ENCODE data around the gene CT47C1.

The CT47C1 gene

DNA sequence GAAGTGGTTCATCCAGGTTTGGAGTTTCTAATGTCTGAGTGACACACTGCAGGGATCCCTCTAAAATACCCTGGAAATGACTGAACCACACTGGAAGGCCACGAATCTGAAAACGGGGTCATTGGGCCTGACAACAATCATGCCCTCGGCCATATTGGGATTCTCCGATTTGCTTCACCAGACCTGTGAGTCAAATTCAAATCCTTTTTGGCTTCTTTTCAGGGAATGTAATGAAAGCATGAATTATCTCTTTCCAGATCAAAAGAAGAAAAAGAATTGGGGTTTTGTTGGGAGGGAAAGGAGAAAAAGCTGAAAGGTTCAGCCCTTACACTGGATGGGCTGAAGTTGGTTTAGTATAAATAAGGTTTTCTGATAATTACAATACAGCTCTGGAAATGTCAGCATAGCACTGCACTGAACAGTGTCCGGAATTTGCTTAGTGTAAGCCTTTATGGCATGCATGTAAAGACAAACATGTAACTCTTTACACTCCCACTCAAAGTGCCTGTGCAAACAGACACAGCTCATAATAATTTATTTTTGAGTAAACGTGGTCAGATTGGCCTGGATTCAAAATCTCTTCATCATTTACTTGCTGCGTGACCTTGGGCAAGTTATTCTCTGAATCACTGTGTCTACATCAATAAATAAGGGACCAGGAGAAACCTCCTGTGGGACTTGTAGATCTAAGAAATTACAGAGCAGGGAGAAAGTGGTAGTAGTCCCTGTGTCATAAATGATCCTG lies 21.4 kb downstream of the CT47C1 start:
- no peaks in the 10 kb centered on the region for H3K36me3 Mint-ChIP-seq (ENCODE audit: low read depth)
- intact Hi-C loops (cut with micrococcal nuclease), result no loop called here
- H3K4me3 Mint-ChIP-seq, result no peak overlapping the region
- H3K27me3 Mint-ChIP-seq, result peaks cover 7% of the 10 kb centered on the region
- H3K27ac Mint-ChIP-seq, result no peak overlapping the region
- H3K9me3 Mint-ChIP-seq, result no peaks in the 10 kb centered on the region
- H3K4me1 Mint-ChIP-seq (ENCODE audit: low read depth), result peaks cover 11% of the 10 kb centered on the region

DNA sequence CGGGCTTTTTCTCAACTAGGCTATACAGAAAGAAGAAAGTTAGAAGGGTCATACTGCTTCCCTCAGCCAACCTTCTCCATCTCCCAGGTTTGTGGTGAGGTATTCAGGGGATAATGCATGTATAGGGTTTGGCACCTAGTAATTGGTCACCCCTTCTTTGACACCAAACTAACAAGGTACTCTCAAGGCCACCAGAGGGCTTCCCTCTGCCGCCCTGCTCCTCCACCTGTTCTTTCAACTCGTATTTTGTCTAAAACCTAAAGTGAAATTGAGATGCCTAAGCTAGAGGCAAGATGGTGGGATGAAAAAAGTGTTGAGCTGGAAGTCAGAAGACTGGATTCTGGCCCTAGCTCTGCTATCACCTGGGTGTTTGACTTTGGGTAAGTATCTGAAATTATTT lies 22.0 kb downstream of the CT47C1 start:
- intact Hi-C loops (cut with micrococcal nuclease), result no loop called here
- H3K27me3 Mint-ChIP-seq, result peaks cover 7% of the 10 kb centered on the region
- H3K27ac Mint-ChIP-seq, result no peak overlapping the region
- no peak overlapping the region for H3K4me3 Mint-ChIP-seq
- no peaks in the 10 kb centered on the region for H3K9me3 Mint-ChIP-seq
- peaks cover 5% of the 10 kb centered on the region for H3K4me1 Mint-ChIP-seq (ENCODE audit: low read depth)
- H3K36me3 Mint-ChIP-seq (ENCODE audit: low read depth), result no peaks in the 10 kb centered on the region

DNA sequence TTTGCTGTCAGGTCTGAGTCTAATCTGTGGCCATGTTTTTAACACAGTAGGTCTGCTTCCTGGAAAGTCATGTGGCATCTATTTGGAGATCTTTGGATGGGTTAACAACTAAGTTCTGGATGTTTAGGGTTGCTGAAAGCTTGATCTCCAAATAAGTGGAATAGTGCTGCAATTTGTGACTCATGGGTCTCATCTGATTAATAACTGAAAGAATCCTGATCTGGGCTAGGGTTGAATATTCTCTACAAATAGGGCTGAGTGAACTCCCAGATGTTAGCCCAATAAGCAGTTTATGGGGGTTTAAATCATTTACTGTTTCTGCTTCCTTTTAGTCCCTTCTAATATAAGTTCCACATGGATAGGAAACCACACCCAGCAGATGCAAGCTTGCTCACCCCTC lies 23.1 kb downstream of the CT47C1 start:
- Mint-ChIP-seq H3K27ac (no peak overlapping the region), H3K4me1 (ENCODE audit: low read depth) (peaks cover 5% of the 10 kb centered on the region), H3K9me3 (no peaks in the 10 kb centered on the region), H3K4me3 (no peak overlapping the region), H3K36me3 (ENCODE audit: low read depth) (no peaks in the 10 kb centered on the region), H3K27me3 (peaks cover 7% of the 10 kb centered on the region)
- intact Hi-C loops (cut with micrococcal nuclease), result no loop called here

DNA sequence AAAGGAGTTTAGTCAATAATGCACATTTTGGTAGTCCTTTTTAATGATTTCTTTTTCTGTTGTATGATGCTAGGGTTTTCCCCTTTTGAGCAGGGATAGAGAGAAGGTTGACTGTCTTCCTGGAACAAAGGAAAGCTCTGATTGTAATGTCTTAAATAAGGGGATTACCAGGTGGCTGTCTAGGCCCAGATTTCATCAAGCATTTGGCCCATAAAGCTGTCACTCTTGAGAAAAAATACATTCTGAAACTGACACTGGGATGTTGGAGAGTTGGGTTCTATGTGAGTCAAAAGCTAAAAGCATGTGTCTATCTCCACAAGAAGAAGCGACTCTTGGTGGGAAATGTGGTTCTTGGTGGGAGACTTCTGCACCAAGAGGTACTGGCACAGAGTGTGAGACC lies 28.4 kb downstream of the CT47C1 start:
- intact Hi-C loops (cut with micrococcal nuclease), result no loop called here
- H3K4me1 Mint-ChIP-seq (ENCODE audit: low read depth), result peaks cover 4% of the 10 kb centered on the region
- no peaks in the 10 kb centered on the region for H3K36me3 Mint-ChIP-seq (ENCODE audit: low read depth)
- H3K4me3 Mint-ChIP-seq, result no peak overlapping the region
- H3K27me3 Mint-ChIP-seq, result peaks cover 7% of the 10 kb centered on the region
- no peaks in the 10 kb centered on the region for H3K9me3 Mint-ChIP-seq
- H3K27ac Mint-ChIP-seq, result no peak overlapping the region

DNA sequence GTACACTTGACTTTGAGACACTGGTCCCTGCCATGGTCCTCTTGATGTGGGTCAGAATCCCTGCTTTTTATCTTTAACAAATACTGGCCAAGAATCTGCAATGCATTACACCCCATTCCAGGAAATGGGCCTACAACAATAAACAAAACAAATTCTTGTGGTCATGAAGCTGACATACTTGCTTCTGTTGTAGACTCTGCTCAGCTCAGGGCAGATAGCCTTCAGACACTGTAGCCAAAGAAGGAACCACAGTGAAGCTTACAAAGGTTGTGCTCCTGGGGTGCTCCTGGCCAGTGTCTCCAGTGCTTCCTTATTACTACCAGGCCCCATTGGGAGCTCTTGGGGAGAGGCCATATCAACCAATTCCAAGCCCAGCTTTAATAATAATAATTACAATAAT lies 33.0 kb downstream of the CT47C1 start:
- Mint-ChIP-seq H3K27ac (no peak overlapping the region), H3K36me3 (ENCODE audit: low read depth) (no peaks in the 10 kb centered on the region), H3K4me3 (no peak overlapping the region), H3K27me3 (peaks cover 6% of the 10 kb centered on the region), H3K9me3 (no peaks in the 10 kb centered on the region), H3K4me1 (ENCODE audit: low read depth) (no peaks in the 10 kb centered on the region)
- intact Hi-C loops (cut with micrococcal nuclease), result no loop called here

DNA sequence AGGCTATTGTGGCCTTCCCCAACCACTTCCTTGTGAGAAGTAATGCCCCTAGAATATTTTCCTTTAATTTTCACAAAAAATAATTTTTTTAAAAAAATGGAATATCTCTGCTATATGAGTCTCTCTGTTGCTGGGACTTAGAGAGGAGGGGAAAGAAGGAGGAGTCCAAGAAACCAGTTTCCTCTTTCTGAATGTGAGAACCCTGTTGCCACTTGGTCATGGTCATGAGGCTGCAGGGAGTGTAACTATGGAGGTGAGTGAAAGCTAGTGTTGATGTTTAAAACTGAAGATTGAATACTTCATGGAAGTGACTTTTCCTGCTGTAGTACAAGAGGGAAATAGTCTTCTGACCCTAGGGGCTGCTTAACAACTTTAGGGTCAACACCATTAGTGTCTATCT lies 34.4 kb downstream of the CT47C1 start:
- Mint-ChIP-seq H3K27ac (no peak overlapping the region), H3K4me1 (ENCODE audit: low read depth) (no peaks in the 10 kb centered on the region), H3K4me3 (no peak overlapping the region), H3K27me3 (peaks cover 6% of the 10 kb centered on the region), H3K36me3 (ENCODE audit: low read depth) (no peaks in the 10 kb centered on the region), H3K9me3 (no peaks in the 10 kb centered on the region)
- intact Hi-C loops (cut with micrococcal nuclease), result no loop called here

DNA sequence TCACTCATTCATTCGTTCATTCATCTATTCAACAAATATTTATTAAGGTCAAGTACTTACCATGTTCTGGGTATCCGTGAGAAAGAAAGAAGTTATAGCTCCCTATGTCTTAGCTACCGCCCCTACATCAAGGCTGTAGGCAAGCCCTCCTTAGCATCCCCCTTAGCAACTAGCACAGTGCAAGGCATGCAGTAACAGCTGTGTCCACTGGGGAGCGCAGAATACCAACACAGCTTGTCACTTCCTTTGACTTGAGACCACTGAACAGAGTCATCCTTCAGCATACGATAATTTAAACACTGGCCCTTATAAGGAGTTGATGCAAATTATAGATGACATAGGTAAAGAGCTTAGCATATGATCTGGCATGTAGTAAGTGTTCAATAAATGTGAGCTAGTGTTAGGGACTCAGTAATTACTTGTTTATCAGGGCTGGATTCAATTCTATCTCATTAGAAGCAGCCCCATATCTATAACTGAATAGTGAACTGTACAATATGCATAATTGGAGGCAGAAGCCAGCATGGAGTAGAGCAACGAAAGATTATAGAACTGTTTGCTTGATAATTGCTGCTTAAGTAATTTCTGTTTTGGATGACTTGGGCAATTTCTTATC lies 46.1 kb downstream of the CT47C1 start:
- Mint-ChIP-seq H3K27me3 (peaks cover 4% of the 10 kb centered on the region), H3K4me1 (ENCODE audit: low read depth) (no peaks in the 10 kb centered on the region), H3K4me3 (no peak overlapping the region), H3K27ac (no peak overlapping the region), H3K9me3 (no peaks in the 10 kb centered on the region), H3K36me3 (ENCODE audit: low read depth) (no peaks in the 10 kb centered on the region)
- intact Hi-C loops (cut with micrococcal nuclease), result loop anchor here (2.0 kb wide), 1 partner anchor 148 kb away; no protein-coding TSS in a partner anchor

DNA sequence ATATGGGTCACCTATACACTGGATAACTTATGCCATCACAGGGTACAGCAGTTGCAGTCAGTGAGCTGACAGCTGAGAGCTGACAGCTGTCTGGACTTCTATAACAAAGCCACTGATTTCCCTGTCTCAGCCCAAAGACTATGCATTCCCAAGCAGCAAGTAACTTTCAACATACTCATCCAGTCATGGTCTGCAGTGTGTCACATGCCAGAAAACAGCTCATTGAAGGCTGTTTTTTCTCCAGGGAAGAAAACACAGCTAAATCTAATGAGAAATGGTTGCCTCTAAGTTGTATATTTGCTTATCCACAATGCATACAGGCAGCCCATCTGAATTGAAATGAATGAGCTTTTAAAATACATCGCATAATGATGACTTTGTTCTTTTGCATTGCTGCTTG lies 48.5 kb downstream of the CT47C1 start:
- H3K4me3 Mint-ChIP-seq, result no peak overlapping the region
- no peaks in the 10 kb centered on the region for H3K27me3 Mint-ChIP-seq
- intact Hi-C loops (cut with micrococcal nuclease), result loop anchor here (5.0 kb wide), 1 partner anchor 96 kb away; no protein-coding TSS in a partner anchor
- no peaks in the 10 kb centered on the region for H3K4me1 Mint-ChIP-seq (ENCODE audit: low read depth)
- H3K36me3 Mint-ChIP-seq (ENCODE audit: low read depth), result no peaks in the 10 kb centered on the region
- H3K9me3 Mint-ChIP-seq, result no peaks in the 10 kb centered on the region
- H3K27ac Mint-ChIP-seq, result no peak overlapping the region

Measured in dendritic cell treated with granulocyte-macrophage colony-stimulating factor and Interleukin-4, amounts not matched to agents 40 ng/mL and 50 ng/mL, for 4 days (primary cell).